SHP77 treated with DMSO at 0.1 percent for 48 hours (cell line): ENCODE data around the gene CASS4.

ENCODE experiments used
- DNase-seq: peaks from one replicate; lab custom pipeline; 2025; lab: John Stamatoyannopoulos, UW

CASS4 gene

GRCh38 chr20:56445130-56445529 lies 33.1 kb downstream of the CASS4 start:
- no peak for DNase-seq

DNA sequence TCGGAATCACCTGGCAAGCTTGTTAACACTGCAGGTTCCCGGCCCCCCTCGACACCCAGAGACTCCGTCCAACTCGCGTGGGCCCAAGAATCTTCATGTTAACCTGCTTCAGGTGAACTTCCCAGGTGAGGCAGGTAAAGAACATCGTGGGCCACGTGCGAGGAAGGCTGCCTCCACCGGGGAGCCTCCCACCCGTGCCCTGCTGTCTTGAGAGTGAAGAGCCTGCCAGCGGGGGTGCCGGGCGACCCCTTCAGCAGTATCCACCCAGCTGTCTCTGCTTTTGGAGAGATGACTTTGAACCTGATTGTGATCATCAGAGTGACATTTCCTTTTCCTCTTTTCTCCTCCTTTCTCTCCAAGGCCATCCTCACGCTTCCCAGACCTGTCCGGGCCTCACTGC lies 33.5 kb downstream of the CASS4 start:
- DNase-seq = no peak

GRCh38 chr20:56447227-56447626 lies 35.2 kb downstream of the CASS4 start:
- no peak for DNase-seq

GRCh38 chr20:56449459-56449858 lies 37.4 kb downstream of the CASS4 start:
- no peak for DNase-seq

- DNase-seq = no peak
These were observed 39.2 kb downstream of the CASS4 start for GRCh38 chr20:56451056-56451765.

- DNase-seq = no peak
These were observed 41.3 kb downstream of the CASS4 start for GRCh38 chr20:56453352-56453751.

GRCh38 chr20:56454754-56455153 lies 42.7 kb downstream of the CASS4 start:
- DNase-seq = no peak

DNA sequence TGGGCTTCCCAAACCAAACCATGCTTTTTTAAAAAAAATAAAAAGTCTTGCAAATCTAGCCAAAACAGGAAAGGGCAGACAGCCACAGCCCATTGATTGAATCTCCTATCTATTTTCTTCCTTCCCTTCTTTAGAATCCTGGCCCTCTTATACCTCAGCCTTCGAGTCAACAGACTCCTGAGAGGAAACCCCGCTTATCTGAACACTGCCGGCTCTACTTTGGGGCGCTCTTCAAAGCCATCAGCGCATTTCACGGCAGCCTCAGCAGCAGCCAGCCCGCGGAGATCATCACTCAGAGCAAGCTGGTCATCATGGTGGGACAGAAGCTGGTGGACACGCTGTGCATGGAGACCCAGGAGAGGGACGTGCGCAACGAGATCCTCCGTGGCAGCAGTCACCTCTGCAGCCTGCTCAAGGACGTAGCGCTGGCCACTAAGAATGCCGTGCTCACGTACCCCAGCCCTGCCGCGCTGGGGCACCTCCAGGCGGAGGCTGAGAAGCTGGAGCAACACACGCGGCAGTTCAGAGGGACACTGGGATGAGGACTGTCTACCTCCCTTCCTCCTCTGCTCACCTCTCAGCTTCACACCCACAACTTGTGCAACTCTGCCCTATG lies 46.3 kb downstream of the CASS4 start:
- DNase-seq = no peak

- no peak for DNase-seq
These were observed 48.4 kb downstream of the CASS4 start for GRCh38 chr20:56460459-56460858.

- no peak for DNase-seq
These were observed 49.5 kb downstream of the CASS4 start for GRCh38 chr20:56461576-56461975.

DNA sequence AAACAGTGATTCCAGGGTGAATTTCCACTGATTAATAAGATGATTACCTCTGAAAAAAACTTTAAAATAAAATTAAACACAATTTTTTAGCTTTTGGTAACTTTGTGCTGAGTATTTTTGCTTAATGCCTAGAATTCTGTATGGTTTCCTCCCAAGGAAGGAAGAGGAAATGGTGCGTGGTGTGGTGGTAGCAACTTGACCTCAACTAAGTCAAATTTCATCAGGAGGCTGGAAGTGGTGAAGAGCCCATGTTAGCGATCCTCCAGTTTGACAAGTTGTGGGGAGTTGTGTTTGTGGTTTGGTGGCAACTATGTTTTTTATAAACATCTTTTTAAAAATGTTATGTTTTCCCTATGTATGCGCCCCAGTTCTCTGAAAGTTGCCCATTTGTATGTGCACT lies 51.4 kb downstream of the CASS4 start:
- no peak for DNase-seq

DNA sequence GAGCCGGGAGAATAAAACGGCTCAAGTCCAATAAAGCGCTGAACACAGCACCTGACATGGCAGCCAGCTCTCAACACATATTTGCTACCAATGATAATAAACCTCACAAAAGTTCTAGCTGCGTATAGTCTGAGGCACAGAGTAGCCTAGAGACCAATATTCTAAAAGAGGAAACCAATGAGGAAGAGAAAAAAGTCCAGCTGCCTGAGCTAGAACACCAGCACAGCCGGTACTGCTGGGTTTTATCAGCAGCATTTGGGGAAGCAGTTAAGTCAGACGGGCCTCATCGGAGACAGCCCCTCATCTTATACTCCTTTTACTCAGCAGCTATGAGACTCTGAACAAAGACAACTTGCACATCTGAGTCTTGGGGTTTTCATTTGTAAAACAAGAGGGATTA lies 53.9 kb downstream of the CASS4 start:
- DNase-seq = no peak

- no peak for DNase-seq
These were observed 55.9 kb downstream of the CASS4 start for GRCh38 chr20:56467968-56468315.

DNA sequence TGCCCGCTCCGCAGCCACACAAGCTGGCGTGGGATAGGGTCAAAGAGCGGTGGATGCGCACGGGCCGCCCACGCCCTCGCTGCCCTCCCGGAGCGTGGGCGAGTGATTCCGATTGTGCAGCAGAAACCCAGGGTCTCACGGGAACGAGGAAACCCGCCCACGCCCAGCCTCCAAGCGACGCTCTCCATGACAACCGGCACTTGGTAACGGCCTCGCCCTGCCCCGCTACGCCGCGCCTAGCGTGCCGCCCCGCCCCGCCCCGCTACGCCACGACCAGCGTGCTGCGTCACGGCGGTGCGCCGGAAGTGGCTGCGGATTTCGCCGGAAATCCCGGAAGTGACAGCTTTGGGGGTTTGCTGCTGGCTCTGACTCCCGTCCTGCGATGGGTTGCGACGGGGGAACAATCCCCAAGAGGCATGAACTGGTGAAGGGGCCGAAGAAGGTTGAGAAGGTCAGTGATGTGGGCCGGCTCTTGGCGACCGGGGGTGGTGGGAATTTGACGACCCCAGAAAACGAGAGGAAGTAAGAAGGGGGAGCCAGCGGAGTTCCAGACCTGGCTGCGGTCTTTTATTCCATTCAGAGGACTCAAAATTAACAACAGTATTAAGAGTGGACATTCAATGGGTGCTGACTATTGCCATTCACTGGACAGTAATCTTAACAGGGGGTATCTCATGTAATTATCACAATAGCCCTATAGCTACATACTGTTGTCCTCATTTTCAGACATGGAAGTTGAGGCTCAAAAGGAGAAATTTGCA lies 56.4 kb downstream of the CASS4 start, which contains the start of gene RTF2:
RTF2 (plus strand) TSS at position 312 of the 761 bp plus-strand sequence; CDS start at position 383, 71 bp downstream.
- DNase-seq = peak; percentile 98

DNA sequence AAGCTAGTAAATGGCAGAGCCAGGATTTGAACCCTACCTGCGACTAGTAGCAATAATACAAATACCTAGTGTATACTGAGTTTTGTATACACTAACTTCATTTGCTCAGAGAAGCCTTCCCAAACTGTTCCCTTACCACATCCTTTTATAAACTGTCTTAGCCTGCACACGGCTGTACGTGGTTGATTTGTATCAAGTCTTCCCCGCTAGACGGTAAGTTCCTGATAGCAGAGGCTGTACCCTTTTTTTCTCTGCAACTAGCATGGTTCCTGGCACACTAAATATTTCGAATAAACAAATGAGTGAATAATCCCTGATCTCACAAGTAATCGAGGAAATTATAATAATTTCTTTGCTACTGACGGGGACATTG lies 57.0 kb downstream of the CASS4 start:
- DNase-seq = no peak

DNA sequence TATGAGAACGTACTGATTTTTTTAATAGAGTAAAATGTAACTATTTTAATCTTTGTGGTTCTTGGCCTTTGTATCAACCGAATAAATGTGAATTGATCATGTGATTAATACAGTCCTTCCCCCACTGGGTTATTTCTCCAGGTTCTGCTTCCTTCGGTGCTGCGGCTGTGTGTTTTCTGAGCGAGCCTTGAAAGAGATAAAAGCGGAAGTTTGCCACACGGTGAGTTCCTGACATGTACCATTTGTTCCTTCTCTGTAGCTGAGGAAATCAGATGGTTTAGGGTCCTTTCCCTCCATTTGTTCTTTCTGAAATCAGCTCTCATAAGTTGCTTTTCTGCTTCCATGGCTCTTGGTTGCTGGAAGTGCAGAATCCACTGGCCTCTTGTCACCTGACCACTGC lies 71.9 kb downstream of the CASS4 start:
- no peak for DNase-seq

- no peak for DNase-seq
These were observed 75.2 kb downstream of the CASS4 start for GRCh38 chr20:56487216-56487615.

GRCh38 chr20:56488566-56488965 lies 76.5 kb downstream of the CASS4 start:
- DNase-seq = no peak

DNA sequence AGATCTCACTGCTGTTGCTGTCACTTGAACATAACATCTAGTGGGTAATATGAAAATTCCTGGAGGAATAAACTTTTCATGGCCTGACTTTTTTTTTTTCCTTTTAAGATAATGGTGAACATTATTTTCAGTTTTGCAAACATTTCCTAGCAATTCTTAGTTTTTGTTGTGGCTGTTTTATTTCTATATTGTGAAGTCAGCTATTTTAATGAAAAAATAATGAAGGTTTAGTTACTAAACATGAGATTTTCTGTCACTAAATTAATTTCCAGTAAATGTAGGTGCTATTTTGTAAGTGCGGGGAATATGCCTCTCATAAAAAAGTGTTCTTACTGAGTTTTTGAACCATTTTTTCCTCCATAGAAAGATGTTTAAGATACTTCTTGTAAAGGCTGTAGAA lies 89.1 kb downstream of the CASS4 start:
- no peak for DNase-seq

- no peak for DNase-seq
These were observed 91.9 kb downstream of the CASS4 start for GRCh38 chr20:56503916-56504315.

- no peak for DNase-seq
These were observed 92.4 kb downstream of the CASS4 start for GRCh38 chr20:56504373-56505005.

GRCh38 chr20:56506103-56506502 lies 94.0 kb downstream of the CASS4 start:
- DNase-seq = no peak
